ENCODE results near the gene TBC1D17.

The TBC1D17 gene

GRCh38 chr19:49860336-49861102, 17.0 kb upstream of the TBC1D17 start:
- no peak for DNase-seq

- peak in 3 of 51 donors; percentile 13 to 59 (median 36) for DNase-seq
Measured at GRCh38 chr19:49861107-49861506, 16.4 kb upstream of the TBC1D17 start.

- no peak for DNase-seq
Measured at GRCh38 chr19:49861541-49862378, 15.7 kb upstream of the TBC1D17 start.

- no peak for DNase-seq
Measured at GRCh38 chr19:49862391-49863253, 14.9 kb upstream of the TBC1D17 start.

GRCh38 chr19:49863254-49863934, 14.1 kb upstream of the TBC1D17 start:
- DNase-seq: no peak

- no peak for DNase-seq
Measured at GRCh38 chr19:49863935-49864320, 13.6 kb upstream of the TBC1D17 start.

GRCh38 chr19:49864890-49865289, 12.6 kb upstream of the TBC1D17 start:
- no peak for DNase-seq

- DNase-seq: peak; percentile 64 to 100 (median 93)
Measured at GRCh38 chr19:49866933-49867782, 10.3 kb upstream of the TBC1D17 start, which contains the start of gene PNKP. Gene PNKP (minus strand): TSS chr19:49867576. CDS start chr19:49867204, 372 bp downstream.

GRCh38 chr19:49869009-49869483, 8.5 kb upstream of the TBC1D17 start:
- peak in 2 of 51 donors; percentile 87 to 91 for DNase-seq

GRCh38 chr19:49869484-49870308, 7.8 kb upstream of the TBC1D17 start:
- peak; percentile 62 to 100 (median 97) for DNase-seq

GRCh38 chr19:49870309-49870901, 7.1 kb upstream of the TBC1D17 start:
- no peak for DNase-seq

GRCh38 chr19:49871349-49871985, 6.0 kb upstream of the TBC1D17 start:
- DNase-seq: no peak

GRCh38 chr19:49872245-49873128, 5.0 kb upstream of the TBC1D17 start:
- DNase-seq: no peak

- DNase-seq: no peak
Measured at GRCh38 chr19:49873129-49873521, 4.4 kb upstream of the TBC1D17 start.

- no peak for DNase-seq
Measured at GRCh38 chr19:49873834-49874233, 3.7 kb upstream of the TBC1D17 start.

- no peak for DNase-seq
Measured at GRCh38 chr19:49874503-49875157, 2.9 kb upstream of the TBC1D17 start.
